Measurements from ENCODE around the gene PRR30. TPM values are rescaled to one million over a fixed set of nuclear protein-coding genes. Genes with fewer than 3 reads are reported as not detected.
"Not testable (repeated sequence)": the region's sequence is repeated elsewhere in the genome, so short reads cannot be mapped to it uniquely, and the experiment has no call there.

PRR30 gene
- total RNA-seq, 1 donor from 2014 or later = not detected

- DNase-seq (ENCODE audit: low read depth) = no peak
- TF ChIP-seq CTCF (conservative IDR thresholded peaks at IDR 0.05; ENCODE audit: low read depth, low read length) = no peak
- peak within 1 kb of the TSS; percentile 49 for H3K4me3 ChIP-seq (ENCODE audit: low read depth, low read length)
Observed at GRCh38 chr2:27118525-27119329, 20.5 kb downstream of the PRR30 start, which contains the start of gene CGREF1. Gene CGREF1, minus strand, starts transcription at chr2:27119128. Its CDS starts 14,762 bp downstream, at chr2:27104366.

GRCh38 chr2:27117995-27118524 lies 21.1 kb downstream of the PRR30 start:
- no peak for DNase-seq (ENCODE audit: low read depth)
- TF ChIP-seq CTCF (conservative IDR thresholded peaks at IDR 0.05; ENCODE audit: low read depth, low read length) = no peak
- peak overlapping the region; percentile 49 for H3K4me3 ChIP-seq (ENCODE audit: low read depth, low read length)

GRCh38 chr2:27115519-27115918 lies 23.7 kb downstream of the PRR30 start:
- no peak for TF ChIP-seq CTCF (conservative IDR thresholded peaks at IDR 0.05; ENCODE audit: low read depth, low read length)
- DNase-seq (ENCODE audit: low read depth) = no peak
- H3K4me3 ChIP-seq (ENCODE audit: low read depth, low read length) = no peak overlapping the region

DNA sequence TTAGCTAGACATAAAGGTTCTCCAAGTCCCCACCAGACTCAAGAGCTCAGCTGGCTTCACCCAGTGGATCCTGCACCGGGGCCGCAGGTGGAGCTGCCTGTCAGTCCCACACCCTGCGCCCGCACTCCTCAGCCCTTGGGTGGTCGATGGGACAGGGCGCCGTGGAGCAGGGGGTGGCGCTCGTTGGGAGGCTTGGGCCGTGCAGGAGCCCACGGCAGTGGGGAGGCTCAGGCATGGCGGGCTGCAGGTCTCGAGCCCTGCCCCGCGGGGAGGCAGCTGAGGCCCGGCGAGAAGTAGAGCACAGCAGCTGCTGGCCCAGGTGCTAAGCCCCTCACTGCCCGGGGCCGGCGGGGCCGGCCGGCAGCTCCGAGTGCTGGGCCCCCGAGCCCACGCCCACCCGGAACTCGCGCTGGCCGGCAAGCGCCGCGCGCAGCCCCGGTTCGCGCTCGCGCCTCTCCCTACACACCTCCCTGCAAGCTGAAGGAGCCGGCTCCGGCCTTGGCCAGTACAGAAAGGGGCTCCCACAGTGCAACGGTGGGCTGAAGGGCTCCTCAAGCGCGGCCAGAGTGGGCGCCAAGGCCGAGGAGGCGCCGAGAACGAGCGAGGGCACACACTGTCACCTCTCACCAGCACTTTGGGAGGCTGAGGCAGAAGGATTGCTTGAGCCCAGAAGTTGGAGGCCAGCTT lies 27.7 kb downstream of the PRR30 start:
- H3K4me3 ChIP-seq (ENCODE audit: low read depth, low read length) = not testable (repeated sequence)

GRCh38 chr2:27110603-27111352 lies 28.4 kb downstream of the PRR30 start:
- not testable (repeated sequence) for DNase-seq (ENCODE audit: low read depth); H3K4me3 ChIP-seq (ENCODE audit: low read depth, low read length)

More for the DNA sequence above, 27.7 kb downstream of the PRR30 start:
- DNase-seq (ENCODE audit: low read depth) = not testable (repeated sequence)

GRCh38 chr2:27109083-27109482 lies 30.1 kb downstream of the PRR30 start:
- no peak for DNase-seq (ENCODE audit: low read depth)
- H3K4me3 ChIP-seq (ENCODE audit: low read depth, low read length) = no peak overlapping the region
- no peak for TF ChIP-seq CTCF (conservative IDR thresholded peaks at IDR 0.05; ENCODE audit: low read depth, low read length)

- no peak for TF ChIP-seq CTCF (conservative IDR thresholded peaks at IDR 0.05; ENCODE audit: low read depth, low read length)
- DNase-seq (ENCODE audit: low read depth) = no peak
- no peak overlapping the region for H3K4me3 ChIP-seq (ENCODE audit: low read depth, low read length)
Observed at GRCh38 chr2:27108221-27108620, 31.0 kb downstream of the PRR30 start.
